SK-MEL-5 (cell line): ENCODE measurements around the gene NDOR1. TPM values are rescaled to one million over a fixed set of nuclear protein-coding genes. Genes with fewer than 3 reads are reported as not detected.
A peak's percentile ranks its signal among the peaks of the same experiment; 100 is the strongest.
"Not testable (repeated sequence)": the region's sequence is repeated elsewhere in the genome, so short reads cannot be mapped to it uniquely, and the experiment has no call there.

Source experiments
- DNase-seq: peaks from one replicate; pipeline ENCODE4 v3.0.0-alpha.2; 2016; ENCODE audit warnings: low read depth, low spot score
- in situ Hi-C: cut with HindIII; loops from 2 replicates; pipeline ENCODE4 v1.10.0; 2016; ENCODE audit warnings: low sequenced_read_pairs, high pct_unique_total_duplicates, low pct_unique_long_range_greater_than_20kb
- small RNA-seq, 2 experiments: library from RNA; depleted of rRNA; stranded (forward); fragments of <200 nt; gene quantifications; one replicate each; pipeline ENCODE3, GENCODE V24; 2014
- total RNA-seq: library from RNA; depleted of rRNA; stranded (reverse); fragments of >200 nt; shearing (Covaris generic); gene quantifications from 2 replicates; pipeline ENCODE4 v1.2.3, GENCODE V29; 2014; rRNA removed

Gene NDOR1
- total RNA-seq, 1 experiment from 2014 or later = 5.1 TPM

DNA sequence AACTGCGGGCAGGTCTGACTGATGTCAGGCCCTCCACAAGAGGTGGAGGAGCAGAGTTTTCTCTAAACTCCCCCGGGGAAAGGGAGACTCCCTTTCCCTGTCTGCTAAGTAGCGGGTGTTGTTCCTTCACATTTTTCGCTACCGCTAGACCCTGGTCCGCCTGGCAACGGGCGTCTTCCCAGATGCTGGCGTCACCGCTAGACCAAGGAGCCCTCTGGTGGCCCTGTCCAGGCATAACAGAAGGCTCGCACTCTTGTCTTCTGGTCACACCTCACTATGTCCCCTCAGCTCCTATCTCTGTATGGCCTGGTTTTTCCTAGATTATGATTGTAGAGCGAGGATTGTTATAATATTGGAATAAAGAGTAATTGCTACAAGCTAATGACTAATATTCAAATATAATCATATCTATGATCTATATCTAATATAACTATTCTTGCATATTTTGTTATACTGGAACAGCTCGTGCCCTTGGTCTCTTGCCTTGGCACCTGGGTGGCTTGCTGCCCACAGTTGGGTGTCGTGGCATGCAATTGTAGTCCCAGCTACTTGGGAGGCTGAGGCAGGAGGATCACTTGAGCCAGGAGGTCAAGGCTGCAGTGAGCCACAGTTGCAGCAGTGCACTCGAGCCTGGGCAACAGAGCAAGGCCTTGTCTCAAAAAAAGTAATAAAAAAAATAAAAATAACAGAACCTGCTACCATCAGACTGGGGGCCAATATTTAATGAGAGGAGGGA lies 56.8 kb downstream of the NDOR1 start:
- DNase-seq = peak; percentile 59
- in situ Hi-C loops = not testable (repeated sequence)

DNA sequence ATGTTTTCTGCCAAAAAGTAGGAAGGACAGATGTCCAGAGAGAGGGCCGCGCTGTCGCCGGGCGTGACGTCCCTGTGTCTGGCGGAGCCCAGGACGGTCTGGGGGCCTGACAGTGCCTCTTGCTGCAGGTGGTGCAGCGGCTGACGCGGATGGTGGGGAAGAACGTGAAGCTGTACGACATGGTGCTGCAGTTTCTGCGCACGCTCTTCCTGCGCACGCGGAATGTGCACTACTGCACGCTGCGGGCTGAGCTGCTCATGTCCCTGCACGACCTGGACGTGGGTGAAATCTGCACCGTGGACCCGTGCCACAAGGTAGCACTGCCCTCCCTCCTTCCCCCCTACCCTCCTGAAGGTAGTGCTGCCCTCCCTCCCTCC lies 57.4 kb downstream of the NDOR1 start:
- DNase-seq = no peak
- in situ Hi-C loops = no loop called here

DNA sequence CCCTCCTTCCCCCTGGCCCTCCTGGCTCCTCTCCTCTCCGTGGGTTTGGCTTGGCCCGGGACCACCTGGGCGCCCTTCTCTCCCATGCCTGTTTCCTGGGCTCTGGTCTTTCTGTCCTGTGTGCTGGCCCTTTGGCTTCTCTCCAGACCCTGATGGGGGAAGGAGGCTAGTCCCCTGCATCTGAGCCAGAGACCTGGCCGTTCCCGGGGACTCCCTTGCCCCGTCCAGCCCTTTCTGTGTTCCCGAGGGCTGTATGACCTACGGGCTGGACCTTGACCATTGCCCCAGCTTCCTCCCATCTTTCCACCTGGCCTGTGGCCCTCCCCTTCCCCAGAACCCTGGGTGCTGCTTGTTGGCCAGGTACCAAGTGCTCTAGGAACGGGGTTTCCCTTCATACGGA lies 58.0 kb downstream of the NDOR1 start:
- in situ Hi-C loops = no loop called here
- no peak for DNase-seq

DNA sequence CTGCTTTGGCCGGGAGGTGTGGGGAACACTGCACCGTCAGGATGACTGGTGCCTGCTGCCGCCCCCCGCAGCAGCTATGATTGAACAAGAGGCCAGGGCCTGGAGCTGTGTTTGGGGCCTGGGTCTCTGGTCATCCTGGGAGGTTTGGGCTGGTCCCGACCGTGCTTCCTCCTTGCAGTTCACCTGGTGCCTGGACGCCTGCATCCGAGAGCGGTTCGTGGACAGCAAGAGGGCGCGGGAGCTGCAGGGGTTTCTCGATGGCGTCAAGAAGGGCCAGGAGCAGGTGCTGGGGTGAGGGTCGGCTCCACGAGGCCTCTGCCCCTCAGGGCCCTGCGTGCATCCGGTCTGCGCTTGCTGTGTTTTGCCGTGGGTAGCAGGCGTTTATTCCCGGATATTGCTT lies 58.6 kb downstream of the NDOR1 start:
- in situ Hi-C loops = no loop called here
- no peak for DNase-seq

DNA sequence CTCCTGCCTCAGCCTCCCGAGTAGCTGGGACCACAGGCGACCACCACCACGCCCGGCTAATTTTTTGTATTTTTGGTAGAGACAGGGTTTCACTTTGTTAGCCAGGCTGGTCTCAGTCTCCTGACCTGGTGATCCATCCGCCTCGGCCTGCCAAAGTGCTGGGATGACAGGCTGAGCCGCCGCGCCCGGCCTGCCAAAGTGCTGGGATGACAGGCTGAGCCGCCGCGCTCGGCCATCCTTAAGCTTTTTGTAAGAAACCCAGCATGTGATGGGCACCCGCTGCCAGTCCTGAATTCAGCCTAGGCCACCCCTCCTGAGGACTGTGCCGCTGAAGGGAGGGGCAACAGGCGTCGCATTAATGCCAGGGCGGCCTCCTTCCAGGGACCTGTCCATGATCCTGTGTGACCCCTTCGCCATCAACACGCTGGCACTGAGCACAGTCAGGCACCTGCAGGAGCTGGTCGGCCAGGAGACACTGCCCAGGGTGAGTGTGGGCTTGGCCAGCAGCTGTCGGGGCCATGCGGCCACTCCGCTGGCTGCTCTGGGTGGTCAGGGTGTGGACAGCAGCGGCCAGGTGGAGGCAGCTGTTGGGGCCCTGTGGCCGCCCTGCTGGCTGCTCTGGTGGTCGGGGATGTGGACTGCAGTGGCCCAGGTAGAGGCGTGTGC lies 60.1 kb downstream of the NDOR1 start:
- DNase-seq = no peak
- in situ Hi-C loops = no loop called here

DNA sequence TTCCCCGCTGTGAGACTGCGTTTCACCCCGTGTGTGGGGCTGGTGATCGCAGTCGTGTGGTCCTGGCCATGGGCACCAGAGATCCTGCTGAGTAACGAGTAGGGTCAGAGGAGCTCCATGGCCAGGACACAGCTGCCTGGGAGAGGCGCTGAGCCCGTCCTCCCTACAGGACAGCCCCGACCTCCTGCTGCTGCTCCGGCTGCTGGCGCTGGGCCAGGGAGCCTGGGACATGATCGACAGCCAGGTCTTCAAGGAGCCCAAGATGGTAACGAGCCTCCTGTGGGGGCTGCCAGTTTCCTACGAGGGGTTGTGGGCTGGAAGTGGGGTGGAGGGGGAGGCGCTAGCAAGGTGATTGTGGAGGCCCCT lies 60.6 kb downstream of the NDOR1 start:
- in situ Hi-C loops = no loop called here

More for the DNA sequence above, 60.6 kb downstream of the NDOR1 start:
- DNase-seq = no peak

Small RNAs within 50 kb of the gene (small RNA-seq; reads per million reads assigned to genes)
- 0 reads per million in 2 experiments for gene MIR3621

Other genes starting within 250 kb of the NDOR1 start
- not detected in 2 replicates for gene PTGDS, start 228.2 kb upstream of the NDOR1 start, total RNA-seq
- not detected in 2 replicates for gene LCNL1, start 222.7 kb upstream of the NDOR1 start, total RNA-seq
- 31.7 and 46.0 TPM in 2 replicates for gene PAXX, start 213.3 kb upstream of the NDOR1 start, total RNA-seq
- gene CLIC3, start 209.1 kb upstream of the NDOR1 start, total RNA-seq = not detected in 2 replicates
- 8.6 and 9.5 TPM in 2 replicates for gene ABCA2, start 177.5 kb upstream of the NDOR1 start, total RNA-seq
- not detected in 2 replicates for gene FUT7, start 173.6 kb upstream of the NDOR1 start, total RNA-seq
- 2.2 and 3.5 TPM in 2 replicates for gene NPDC1, start 159.5 kb upstream of the NDOR1 start, total RNA-seq
- not detected in 2 replicates for gene ENTPD2, start 151.6 kb upstream of the NDOR1 start, total RNA-seq
- 8.1 and 8.7 TPM in 2 replicates for gene SAPCD2, start 135.1 kb upstream of the NDOR1 start, total RNA-seq
- gene UAP1L1, start 128.2 kb upstream of the NDOR1 start, total RNA-seq = 22.5 and 23.4 TPM in 2 replicates
- 84.8 and 85.2 TPM in 2 replicates for gene MAN1B1, start 118.7 kb upstream of the NDOR1 start, total RNA-seq
- gene DPP7, start 91.0 kb upstream of the NDOR1 start, total RNA-seq = 171 and 178 TPM in 2 replicates
- gene GRIN1, start 66.5 kb upstream of the NDOR1 start, total RNA-seq = 0.05 TPM in 1 of 2 replicates, not detected in the other
- 0.40 TPM in 1 of 2 replicates, not detected in the other for gene LRRC26, start 35.6 kb upstream of the NDOR1 start, total RNA-seq
- not detected in 2 replicates for gene TMEM210, start 33.6 kb upstream of the NDOR1 start, total RNA-seq
- gene ANAPC2, start 17.1 kb upstream of the NDOR1 start, total RNA-seq = 9.0 and 12.0 TPM in 2 replicates
- gene SSNA1, start 17.0 kb upstream of the NDOR1 start, total RNA-seq = 59.2 and 60.9 TPM in 2 replicates
- 8.6 and 9.3 TPM in 2 replicates for gene TPRN, start 5.0 kb upstream of the NDOR1 start, total RNA-seq
- 38.3 and 44.1 TPM in 2 replicates for gene TMEM203, start 52 bp upstream of the NDOR1 start, total RNA-seq
- not detected in 2 replicates for gene RNF208, start 16.5 kb downstream of the NDOR1 start, total RNA-seq
- 0.21 and 0.59 TPM in 2 replicates for gene CYSRT1, start 19.5 kb downstream of the NDOR1 start, total RNA-seq
- gene RNF224, start 21.8 kb downstream of the NDOR1 start, total RNA-seq = not detected in 2 replicates
- gene SLC34A3, start 25.2 kb downstream of the NDOR1 start, total RNA-seq = not detected in 2 replicates
- gene TUBB4B, start 35.6 kb downstream of the NDOR1 start, total RNA-seq = 66.1 and 81.2 TPM in 2 replicates
- not detected in 2 replicates for gene STPG3, start 45.6 kb downstream of the NDOR1 start, total RNA-seq
- 47.3 and 47.4 TPM in 2 replicates for gene NELFB, start 49.6 kb downstream of the NDOR1 start, total RNA-seq
- 0.03 and 0.13 TPM in 2 replicates for gene TOR4A, start 72.0 kb downstream of the NDOR1 start, total RNA-seq
- 0.50 and 0.67 TPM in 2 replicates for gene NRARP, start 96.6 kb downstream of the NDOR1 start, total RNA-seq
- 1.4 and 1.7 TPM in 2 replicates for gene EXD3, start 217.5 kb downstream of the NDOR1 start, total RNA-seq
- gene NOXA1, start 217.7 kb downstream of the NDOR1 start, total RNA-seq = 0.55 and 0.75 TPM in 2 replicates
- gene ENTPD8, start 235.7 kb downstream of the NDOR1 start, total RNA-seq = not detected in 2 replicates